Measurements from ENCODE around the gene NKAIN2. TPM values are rescaled to one million over a fixed set of nuclear protein-coding genes. Genes with fewer than 3 reads are reported as not detected.

NKAIN2 gene
- polyA plus RNA-seq, 1 donor (not counting 4 experiments of a cell fraction or from before 2014, with no cell fraction given): 0.13 TPM

- no peaks in the 10 kb centered on the region for H3K36me3 ChIP-seq (ENCODE audit: control insufficient read depth in 2 of 2, extremely low read depth in 1 of 2, insufficient read depth in 2 of 2, low read length in 2 of 2)
- H3K9me1 ChIP-seq (ENCODE audit: control insufficient read depth, extremely low read depth, insufficient read depth, low read length): no peaks in the 10 kb centered on the region
- no peak overlapping the region for H3K9ac ChIP-seq (ENCODE audit: control insufficient read depth, extremely low read depth, insufficient read depth, low read length)
- dilution Hi-C loops (cut with MboI; ENCODE audit: extremely low pct_ligation_motif_present, low sequenced_read_pairs): loop anchor here (25.0 kb wide), 1 partner anchor 168 kb away; no protein-coding TSS in a partner anchor
- no peaks in the 10 kb centered on the region for H3K9me3 ChIP-seq (ENCODE audit: control insufficient read depth, low read depth, low read length)
- no peak for TF ChIP-seq CTCF (optimal IDR thresholded peaks at IDR 0.05 in 1 of 3, IDR thresholded peaks at IDR 0.05 in 1 of 3, conservative IDR thresholded peaks at IDR 0.05 in 1 of 3; ENCODE audit: extremely low read depth in 1 of 3, insufficient read depth in 2 of 3, low read length in 3 of 3)
- no peak for TF ChIP-seq EZH2 (IDR thresholded peaks at IDR 0.05; ENCODE audit: low read length)
- H3K4me2 ChIP-seq (ENCODE audit: control insufficient read depth, extremely low read depth, insufficient read depth, low read depth, low read length): no peak overlapping the region
- H3K79me2 ChIP-seq (ENCODE audit: control insufficient read depth, insufficient read depth, low read length): no peaks in the 10 kb centered on the region
- FAIRE-seq: no peak
- H4K20me1 ChIP-seq (ENCODE audit: control insufficient read depth, extremely low read depth, insufficient read depth, low read length): no peaks in the 10 kb centered on the region
- H3K4me3 ChIP-seq (ENCODE audit: control insufficient read depth in 2 of 3, extremely low read depth in 1 of 3, insufficient read depth in 2 of 3, low read depth in 1 of 3, low read length in 3 of 3): no peak overlapping the region
- H3K27ac ChIP-seq (ENCODE audit: control insufficient read depth, insufficient read depth, low read length): no peak overlapping the region
- H3K27me3 ChIP-seq (ENCODE audit: control insufficient read depth, extremely low read depth, insufficient read depth, low read length): peaks cover 5% of the 10 kb centered on the region
- H3K4me1 ChIP-seq (ENCODE audit: control insufficient read depth, extremely low read depth, insufficient read depth, low read length): no peaks in the 10 kb centered on the region
- no peak for DNase-seq (ENCODE audit: low read depth, low spot score)
- H2AFZ ChIP-seq (ENCODE audit: control insufficient read depth, low read length): no peak overlapping the region
These were observed 8.9 kb upstream of the NKAIN2 start for GRCh38 chr6:123794799-123795198.

GRCh38 chr6:123801067-123801466 is 2.6 kb upstream of the NKAIN2 start:
- dilution Hi-C loops (cut with MboI; ENCODE audit: extremely low pct_ligation_motif_present, low sequenced_read_pairs): no loop called here

More at GRCh38 chr6:123801067-123801466, 2.6 kb upstream of the NKAIN2 start:
- H4K20me1 ChIP-seq (ENCODE audit: control insufficient read depth, extremely low read depth, insufficient read depth, low read length): no peaks in the 10 kb centered on the region
- peaks cover 24% of the 10 kb centered on the region for H3K27me3 ChIP-seq (ENCODE audit: control insufficient read depth, extremely low read depth, insufficient read depth, low read length)
- TF ChIP-seq EZH2 (IDR thresholded peaks at IDR 0.05; ENCODE audit: low read length) (no peak), CTCF (optimal IDR thresholded peaks at IDR 0.05 in 1 of 3, IDR thresholded peaks at IDR 0.05 in 1 of 3, conservative IDR thresholded peaks at IDR 0.05 in 1 of 3; ENCODE audit: extremely low read depth in 1 of 3, insufficient read depth in 2 of 3, low read length in 3 of 3) (no peak)
- no peaks in the 10 kb centered on the region for H3K36me3 ChIP-seq (ENCODE audit: control insufficient read depth in 2 of 2, extremely low read depth in 1 of 2, insufficient read depth in 2 of 2, low read length in 2 of 2)
- no peak overlapping the region for H3K4me3 ChIP-seq (ENCODE audit: control insufficient read depth in 2 of 3, extremely low read depth in 1 of 3, insufficient read depth in 2 of 3, low read depth in 1 of 3, low read length in 3 of 3)
- FAIRE-seq (no peak), DNase-seq (ENCODE audit: low read depth, low spot score) (no peak)
- H3K27ac ChIP-seq (ENCODE audit: control insufficient read depth, insufficient read depth, low read length): no peak overlapping the region
- H3K4me2 ChIP-seq (ENCODE audit: control insufficient read depth, extremely low read depth, insufficient read depth, low read depth, low read length): no peak overlapping the region
- H3K79me2 ChIP-seq (ENCODE audit: control insufficient read depth, insufficient read depth, low read length): no peaks in the 10 kb centered on the region
- H3K9ac ChIP-seq (ENCODE audit: control insufficient read depth, extremely low read depth, insufficient read depth, low read length): no peak overlapping the region
- peaks cover 4% of the 10 kb centered on the region for H3K4me1 ChIP-seq (ENCODE audit: control insufficient read depth, extremely low read depth, insufficient read depth, low read length)
- H2AFZ ChIP-seq (ENCODE audit: control insufficient read depth, low read length): no peak overlapping the region
- H3K9me3 ChIP-seq (ENCODE audit: control insufficient read depth, low read depth, low read length): no peaks in the 10 kb centered on the region
- H3K9me1 ChIP-seq (ENCODE audit: control insufficient read depth, extremely low read depth, insufficient read depth, low read length): no peaks in the 10 kb centered on the region
